ENCODE measurements around the gene SLC45A3.
"Not testable (repeated sequence)": the region's sequence is repeated elsewhere in the genome, so short reads cannot be mapped to it uniquely, and the experiment has no call there.

SLC45A3 gene

GRCh38 chr1:205637854-205638468 lies 42.3 kb downstream of the SLC45A3 start:
- in situ Hi-C loops (cut with HindIII; ENCODE audit: low sequenced_read_pairs), result no loop called here

- in situ Hi-C loops (cut with HindIII; ENCODE audit: low sequenced_read_pairs), result no loop called here
These were observed 43.6 kb downstream of the SLC45A3 start for GRCh38 chr1:205636732-205637131.

GRCh38 chr1:205636138-205636530 lies 44.2 kb downstream of the SLC45A3 start:
- in situ Hi-C loops (cut with HindIII; ENCODE audit: low sequenced_read_pairs), result not testable (repeated sequence)

- in situ Hi-C loops (cut with HindIII; ENCODE audit: low sequenced_read_pairs), result no loop called here
These were observed 46.8 kb downstream of the SLC45A3 start for GRCh38 chr1:205633421-205633976.

- in situ Hi-C loops (cut with HindIII; ENCODE audit: low sequenced_read_pairs), result no loop called here
These were observed 47.6 kb downstream of the SLC45A3 start for GRCh38 chr1:205632669-205633169.

- in situ Hi-C loops (cut with HindIII; ENCODE audit: low sequenced_read_pairs), result no loop called here
These were observed 48.3 kb downstream of the SLC45A3 start, which contains the start of gene ELK4 for GRCh38 chr1:205631768-205632668. ELK4 (minus strand) TSS chr1:205632011; CDS start chr1:205623882, 8,129 bp downstream.

GRCh38 chr1:205631010-205631767 lies 49.1 kb downstream of the SLC45A3 start:
- in situ Hi-C loops (cut with HindIII; ENCODE audit: low sequenced_read_pairs), result no loop called here

- in situ Hi-C loops (cut with HindIII; ENCODE audit: low sequenced_read_pairs), result no loop called here
These were observed 49.7 kb downstream of the SLC45A3 start for GRCh38 chr1:205630651-205631009.

- in situ Hi-C loops (cut with HindIII; ENCODE audit: low sequenced_read_pairs), result no loop called here
These were observed 50.1 kb downstream of the SLC45A3 start for GRCh38 chr1:205630241-205630640.

- in situ Hi-C loops (cut with HindIII; ENCODE audit: low sequenced_read_pairs), result no loop called here
These were observed 50.6 kb downstream of the SLC45A3 start for GRCh38 chr1:205629751-205630150.

- in situ Hi-C loops (cut with HindIII; ENCODE audit: low sequenced_read_pairs), result no loop called here
These were observed 52.4 kb downstream of the SLC45A3 start for GRCh38 chr1:205627956-205628355.

- in situ Hi-C loops (cut with HindIII; ENCODE audit: low sequenced_read_pairs), result no loop called here
These were observed 54.1 kb downstream of the SLC45A3 start for GRCh38 chr1:205626216-205626615.

GRCh38 chr1:205623646-205624045 lies 56.7 kb downstream of the SLC45A3 start:
- in situ Hi-C loops (cut with HindIII; ENCODE audit: low sequenced_read_pairs), result no loop called here

GRCh38 chr1:205620269-205620668 lies 60.0 kb downstream of the SLC45A3 start:
- in situ Hi-C loops (cut with HindIII; ENCODE audit: low sequenced_read_pairs), result no loop called here

- in situ Hi-C loops (cut with HindIII; ENCODE audit: low sequenced_read_pairs), result no loop called here
These were observed 60.9 kb downstream of the SLC45A3 start for GRCh38 chr1:205619376-205619775.

- in situ Hi-C loops (cut with HindIII; ENCODE audit: low sequenced_read_pairs), result no loop called here
These were observed 63.6 kb downstream of the SLC45A3 start for GRCh38 chr1:205616563-205617293.

- in situ Hi-C loops (cut with HindIII; ENCODE audit: low sequenced_read_pairs), result no loop called here
These were observed 64.5 kb downstream of the SLC45A3 start for GRCh38 chr1:205615789-205616188.

GRCh38 chr1:205613854-205614412 lies 66.4 kb downstream of the SLC45A3 start:
- in situ Hi-C loops (cut with HindIII; ENCODE audit: low sequenced_read_pairs), result no loop called here

GRCh38 chr1:205612556-205612955 lies 67.8 kb downstream of the SLC45A3 start:
- in situ Hi-C loops (cut with HindIII; ENCODE audit: low sequenced_read_pairs), result no loop called here

GRCh38 chr1:205612104-205612503 lies 68.2 kb downstream of the SLC45A3 start:
- in situ Hi-C loops (cut with HindIII; ENCODE audit: low sequenced_read_pairs), result no loop called here

Data from DLD1 (cell line).